DND-41 (cell line): Measurements from ENCODE around the gene HNRNPA0.

Source experiments
- ATAC-seq: fragments of 200-7000 bp; cut with Tn5 transposase; 3 replicates; pipeline ENCODE4 v1.9.1; 2021; ENCODE audit warnings: low read depth; ENCODE audit not compliant: insufficient read depth
- DNase-seq: peaks from one replicate; pipeline ENCODE4 v3.0.0-alpha.2; 2020
- H2AFZ ChIP-seq: 2 replicates; pipeline ENCODE4 v1.6.0; 2012; ENCODE audit warnings: low read depth, low read length
- H3K27ac ChIP-seq: 2 replicates; pipeline ENCODE4 v1.5.1; 2012; ENCODE audit warnings: low read length, inconsistent platforms
- H3K27me3 ChIP-seq: fragments of 200-600 bp; sonication (generic); 2 replicates; pipeline ENCODE4 v1.6.0; 2012; ENCODE audit warnings: low read length, mild to moderate bottlenecking, inconsistent platforms; ENCODE audit not compliant: insufficient read depth, poor library complexity
- H3K36me3 ChIP-seq: 2 replicates; pipeline ENCODE4 v1.5.1; 2012; ENCODE audit warnings: low read length, inconsistent platforms; ENCODE audit not compliant: insufficient read depth
- H3K4me1 ChIP-seq: 2 replicates; pipeline ENCODE4 v1.5.1; 2012; ENCODE audit warnings: mild to moderate bottlenecking, low read length; ENCODE audit not compliant: insufficient read depth
- H3K4me2 ChIP-seq: 2 replicates; pipeline ENCODE4 v1.6.0; 2012; ENCODE audit warnings: mild to moderate bottlenecking, moderate library complexity, low read length, inconsistent platforms; ENCODE audit not compliant: insufficient read depth
- H3K4me3 ChIP-seq, 2 experiments: fragments of 200-600 bp in 1 of 2; shearing (Covaris generic) in 1 of 2; 2 replicates each; pipeline ENCODE4 v1.5.1; 2012 to 2016; ENCODE audit warnings: inconsistent platforms in 2 of 2, low read length in 2 of 2, mild to moderate bottlenecking in 2 of 2, low read depth in 1 of 2, moderate library complexity in 1 of 2
- H3K79me2 ChIP-seq: 2 replicates; pipeline ENCODE4 v1.6.0; 2012; ENCODE audit warnings: low read length, inconsistent platforms; ENCODE audit not compliant: insufficient read depth
- H3K9ac ChIP-seq: 2 replicates; pipeline ENCODE4 v1.6.0; 2012; ENCODE audit warnings: low read depth, mild to moderate bottlenecking, inconsistent platforms, low read length, moderate library complexity
- H3K9me3 ChIP-seq: 2 replicates; pipeline ENCODE4 v1.5.1; 2012; ENCODE audit warnings: low read length, moderate library complexity, mild to moderate bottlenecking, inconsistent platforms; ENCODE audit not compliant: insufficient read depth, severe bottlenecking
- H4K20me1 ChIP-seq: 2 replicates; pipeline ENCODE4 v1.6.0; 2012; ENCODE audit warnings: low read length; ENCODE audit not compliant: insufficient read depth
- CTCF ChIP-seq: IDR thresholded peaks from 2 replicates; pipeline ENCODE4 v1.5.1; 2012; ENCODE audit warnings: borderline replicate concordance, low read length, moderate library complexity, mild to moderate bottlenecking; ENCODE audit not compliant: poor library complexity, severe bottlenecking; ENCODE audit errors: extremely low read depth
- EZH2 ChIP-seq: IDR thresholded peaks from 3 replicates; pipeline ENCODE4 v1.6.1; 2012; ENCODE audit warnings: borderline replicate concordance, low read depth, mild to moderate bottlenecking, moderate library complexity, low read length, inconsistent platforms; ENCODE audit not compliant: severe bottlenecking

Gene HNRNPA0

GRCh38 chr5:137703565-137703964 lies 50.6 kb downstream of the HNRNPA0 start:
- no peaks in the 10 kb centered on the region for H3K36me3 ChIP-seq
- no peaks in the 10 kb centered on the region for H3K27me3 ChIP-seq
- H3K79me2 ChIP-seq = no peaks in the 10 kb centered on the region
- DNase-seq (no peak), ATAC-seq (no peak)
- no peak overlapping the region for H3K9ac ChIP-seq
- TF ChIP-seq CTCF (no peak), EZH2 (no peak)
- H4K20me1 ChIP-seq = no peaks in the 10 kb centered on the region
- no peaks in the 10 kb centered on the region for H3K9me3 ChIP-seq
- no peak overlapping the region for H3K4me2 ChIP-seq
- H3K4me1 ChIP-seq = no peaks in the 10 kb centered on the region
- H2AFZ ChIP-seq = no peak overlapping the region
- no peak overlapping the region for H3K27ac ChIP-seq
- H3K4me3 ChIP-seq = no peak overlapping the region

- ATAC-seq (no peak), DNase-seq (no peak)
- Histone ChIP-seq H3K4me1 (peaks cover 11% of the 10 kb centered on the region), H3K9me3 (no peaks in the 10 kb centered on the region), H3K4me3 (no peak overlapping the region), H3K27ac (no peak overlapping the region), H3K9ac (no peak overlapping the region), H3K79me2 (no peaks in the 10 kb centered on the region), H3K4me2 (no peak overlapping the region), H4K20me1 (no peaks in the 10 kb centered on the region), H3K27me3 (no peaks in the 10 kb centered on the region), H3K36me3 (no peaks in the 10 kb centered on the region), H2AFZ (no peak overlapping the region)
- TF ChIP-seq EZH2 = no peak
- TF ChIP-seq CTCF = no peak
Observed at GRCh38 chr5:137700282-137700680, 53.9 kb downstream of the HNRNPA0 start.

GRCh38 chr5:137699336-137700281 lies 54.6 kb downstream of the HNRNPA0 start:
- no peak overlapping the region for H3K4me2 ChIP-seq

More at GRCh38 chr5:137699336-137700281, 54.6 kb downstream of the HNRNPA0 start:
- no peaks in the 10 kb centered on the region for H3K27me3 ChIP-seq
- H3K9ac ChIP-seq = no peak overlapping the region
- no peak overlapping the region for H3K4me3 ChIP-seq
- DNase-seq (no peak), ATAC-seq (no peak)
- no peak overlapping the region for H3K27ac ChIP-seq
- no peaks in the 10 kb centered on the region for H3K9me3 ChIP-seq
- H3K79me2 ChIP-seq = no peaks in the 10 kb centered on the region
- no peaks in the 10 kb centered on the region for H3K36me3 ChIP-seq
- no peaks in the 10 kb centered on the region for H4K20me1 ChIP-seq
- no peak for TF ChIP-seq CTCF
- no peak for TF ChIP-seq EZH2
- H3K4me1 ChIP-seq = peaks cover 11% of the 10 kb centered on the region
- no peak overlapping the region for H2AFZ ChIP-seq
